K562 (cell line): ENCODE measurements around the gene SLC4A3. TPM values are rescaled to one million over a fixed set of nuclear protein-coding genes. Genes with fewer than 3 reads are reported as not detected.

ENCODE experiments used
- CREBBP ChIP-seq: IDR thresholded peaks from one replicate; pipeline ENCODE4 v1.6.1; 2012; ENCODE audit warnings: low read depth, mild to moderate bottlenecking, control low read depth, inconsistent platforms, low read length
- E4F1 ChIP-seq: fragments of 250-450 bp; sonication (Bioruptor Pico); IDR thresholded peaks from 2 replicates; pipeline ENCODE4 v1.5.0; 2021; ENCODE audit warnings: mild to moderate bottlenecking, borderline replicate concordance
- MNT ChIP-seq, 2 experiments: fragments of 450-650 bp; conservative IDR thresholded peaks; 2 replicates each; pipeline ENCODE4 v1.6.1; 2017; ENCODE audit warnings: mild to moderate bottlenecking in 2 of 2, moderate library complexity in 2 of 2
- PBX2 ChIP-seq, 2 experiments: IDR thresholded peaks in 1 of 2; conservative IDR thresholded peaks in 1 of 2; 2 replicates each; pipeline ENCODE4 v1.6.1; 2016; ENCODE audit warnings: low read depth in 2 of 2, mild to moderate bottlenecking in 1 of 2, missing compliant biosample characterization in 1 of 2, missing genetic modification characterization in 1 of 2, moderate library complexity in 1 of 2
- POLR2B ChIP-seq: fragments of 450-650 bp; IDR thresholded peaks from 2 replicates; pipeline ENCODE4 v1.6.1; 2018; ENCODE audit warnings: low read depth; ENCODE audit not compliant: partially characterized antibody
- ZFPM2 ChIP-seq: fragments of 250-450 bp; sonication (Bioruptor Pico); IDR thresholded peaks from 2 replicates; pipeline ENCODE4 v1.5.1; 2022; ENCODE audit warnings: mild to moderate bottlenecking
- ZNF407 ChIP-seq: fragments of 450-650 bp; IDR thresholded peaks from 2 replicates; pipeline ENCODE4 v1.6.1; 2016; ENCODE audit warnings: low read depth
- polyA plus RNA-seq, 8 experiments: library from polyadenylated mRNA; depleted of rRNA in 4 of 8; stranded (reverse) in 5 of 8; unstranded in 3 of 8; fragments of >200 nt; fragmentation: Nextera tagmentation in 2 of 8; fragmentation: Illumina TruSeq in 1 of 8; extraction: Ambion mirVana in 2 of 8; extraction: Trizol in 1 of 8; gene quantifications; 2 replicates each; pipeline versions ENCODE4 v1.2.1 to v1.2.3, GENCODE V29; 2011 to 2014; ENCODE audit warnings: inconsistent platforms in 1 of 8, missing spikeins in 1 of 8
- total RNA-seq, 7 experiments: library from RNA; depleted of rRNA in 6 of 7; stranded (reverse); fragments of >200 nt in 6 of 7; fragmentation: Illumina TruSeq in 2 of 7; extraction: Trizol in 2 of 7; gene quantifications; 2 replicates each; pipeline versions ENCODE4 v1.2.1 to v1.2.3, GENCODE V29; 2011 to 2021; ENCODE audit warnings: low replicate concordance in 1 of 7

The SLC4A3 gene
- total and polyA plus RNA-seq, 9 of the 15 experiments (the other 6 are each of a cell fraction or from before 2014, with no cell fraction given): 0.04 to 0.31 (median 0.16) TPM; not detected in 5

- peak; percentile 79 to 89 for TF ChIP-seq MNT (conservative IDR thresholded peaks at IDR 0.05)
- TF ChIP-seq ZNF407: no peak
- TF ChIP-seq PBX2 (CRISPR knock-in tag; IDR thresholded peaks at IDR 0.05; ENCODE audit: low read depth): no peak
- peak; percentile 66 for TF ChIP-seq PBX2 (tag; conservative IDR thresholded peaks at IDR 0.05; ENCODE audit: low read depth)
- peak; percentile 82 for TF ChIP-seq POLR2B
- TF ChIP-seq ZFPM2: no peak
- no peak for TF ChIP-seq CREBBP
- TF ChIP-seq E4F1: no peak
These were observed 29.7 kb upstream of the SLC4A3 start, which contains the start of gene STK11IP (continued) for GRCh38 chr2:219597552-219598307.
